Lower leg skin (tissue), 4 donors: ENCODE results near the gene MFSD6. TPM values are rescaled to one million over a fixed set of nuclear protein-coding genes. Genes with fewer than 3 reads are reported as not detected.

Experiments
- DNase-seq, 2 donors: peaks; one replicate each; pipeline ENCODE4 v3.0.0-alpha.2; 2019; ENCODE audit warnings: low spot score in 2 of 2
- H3K4me3 ChIP-seq: fragments of 200-600 bp; sonication (generic); 2 replicates; pipeline ENCODE4 v1.5.1; 2017; ENCODE audit warnings: mild to moderate bottlenecking, low read depth; ENCODE audit not compliant: poor library complexity, severe bottlenecking
- CTCF ChIP-seq, 3 donors: fragments of 450-650 bp; IDR thresholded peaks; one replicate each; pipeline ENCODE4 v1.5.1; 2016; ENCODE audit warnings: antibody characterized with exemption in 3 of 3, mild to moderate bottlenecking in 3 of 3, moderate library complexity in 2 of 3
- POLR2A ChIP-seq, 2 donors: fragments of 450-650 bp; IDR thresholded peaks; one replicate each; pipeline ENCODE4 v1.6.1; 2016 to 2017; ENCODE audit warnings: antibody characterized with exemption in 2 of 2, mild to moderate bottlenecking in 1 of 2, moderate library complexity in 1 of 2
- WGBS, 2 donors: methylation state at CpG; one replicate each; pipeline ENCODE4 v1.1.5; 2018; 5-methylcytosine and 5-hydroxymethylcytosine counted together
- intact Hi-C: fragments of 100-400 bp; cut with DNase I; formaldehyde crosslinking; loops from one replicate; pipeline ENCODE4 v1.15.0; 2023; ENCODE audit warnings: low total_unique reads
- total RNA-seq, 4 donors: library from RNA; depleted of rRNA; stranded (reverse); fragments of >200 nt; gene quantifications; one replicate each; pipeline ENCODE4 v1.1.0, GENCODE V29; 2016

MFSD6 gene
- total RNA-seq, 4 donors from 2014 or later = 184 to 265 (median 208) TPM

- no peak for DNase-seq
- no peak overlapping the region for H3K4me3 ChIP-seq
- intact Hi-C loops = no loop called here
- TF ChIP-seq POLR2A (IDR thresholded peaks at IDR 0.05) (no peak), CTCF (IDR thresholded peaks at IDR 0.05) (no peak)
These were observed 39.6 kb downstream of the MFSD6 start for GRCh38 chr2:190447766-190448165.

GRCh38 chr2:190449925-190450324 lies 41.8 kb downstream of the MFSD6 start:
- no peak overlapping the region for H3K4me3 ChIP-seq
- intact Hi-C loops = no loop called here
- 92 to 96% methylated on average over 3 of the region's 3 CpGs for WGBS, 2 donors
- no peak for DNase-seq
- TF ChIP-seq POLR2A (IDR thresholded peaks at IDR 0.05) (no peak), CTCF (IDR thresholded peaks at IDR 0.05) (no peak)

GRCh38 chr2:190450363-190450762 lies 42.2 kb downstream of the MFSD6 start:
- 93 to 100% methylated on average over 2 of the region's 2 CpGs for WGBS, 2 donors
- intact Hi-C loops = no loop called here
- no peak for TF ChIP-seq POLR2A (IDR thresholded peaks at IDR 0.05)
- no peak for TF ChIP-seq CTCF (IDR thresholded peaks at IDR 0.05)
- no peak for DNase-seq
- H3K4me3 ChIP-seq = no peak overlapping the region

- TF ChIP-seq POLR2A (IDR thresholded peaks at IDR 0.05) (no peak), CTCF (IDR thresholded peaks at IDR 0.05) (no peak)
- DNase-seq = no peak
- H3K4me3 ChIP-seq = no peak overlapping the region
- WGBS, 2 donors = 85 to 87% methylated on average over 2 of the region's 2 CpGs
- intact Hi-C loops = no loop called here
These were observed 43.5 kb downstream of the MFSD6 start for GRCh38 chr2:190451561-190452176.

GRCh38 chr2:190452433-190452832 lies 44.3 kb downstream of the MFSD6 start:
- TF ChIP-seq CTCF (IDR thresholded peaks at IDR 0.05) = no peak
- no peak for TF ChIP-seq POLR2A (IDR thresholded peaks at IDR 0.05)
- WGBS, 2 donors = 84 to 89% methylated on average over 1 of the region's 1 CpG
- no peak overlapping the region for H3K4me3 ChIP-seq
- intact Hi-C loops = no loop called here
- no peak for DNase-seq

- DNase-seq = no peak
- WGBS, 2 donors = 96 to 98% methylated on average over 2 of the region's 2 CpGs
- H3K4me3 ChIP-seq = no peak overlapping the region
- intact Hi-C loops = no loop called here
- no peak for TF ChIP-seq CTCF (IDR thresholded peaks at IDR 0.05)
- no peak for TF ChIP-seq POLR2A (IDR thresholded peaks at IDR 0.05)
These were observed 46.6 kb downstream of the MFSD6 start for GRCh38 chr2:190454795-190455194.
